Measurements from ENCODE around the gene ZNF853. TPM values are rescaled to one million over a fixed set of nuclear protein-coding genes. Genes with fewer than 3 reads are reported as not detected.
"Not testable (repeated sequence)": the region's sequence is repeated elsewhere in the genome, so short reads cannot be mapped to it uniquely, and the experiment has no call there.

Gene ZNF853
- total RNA-seq, 3 donors from 2014 or later (not counting 1 experiment from before 2014, with no cell fraction given), result 6.5 to 12.0 (median 9.7) TPM

GRCh38 chr7:6631605-6632004, 16.2 kb downstream of the ZNF853 start:
- Mint-ChIP-seq H3K27me3 (ENCODE audit: low read depth in 2 of 2) (no peaks in the 10 kb centered on the region), H3K4me3 (no peak overlapping the region), H3K27ac (no peak overlapping the region), H3K4me1 (peaks cover 0 to 4% of the 10 kb centered on the region in 2 donors), H3K9me3 (no peaks in the 10 kb centered on the region), H3K36me3 (no peaks in the 10 kb centered on the region)
- H3K27me3 ChIP-seq (ENCODE audit: control insufficient read depth, insufficient read depth, low read length), result no peaks in the 10 kb centered on the region
- 86% methylated on average over 7 of the region's 7 CpGs for WGBS (ENCODE audit: insufficient coverage)
- H3K4me1 ChIP-seq (ENCODE audit: control insufficient read depth, insufficient read depth, low read length), result peaks cover 18% of the 10 kb centered on the region
- H3K4me3 ChIP-seq (ENCODE audit: low read length), result no peak overlapping the region
- DNase-seq (no peak), ATAC-seq (no peak)
- H3K36me3 ChIP-seq (ENCODE audit: control insufficient read depth, insufficient read depth, low read length), result no peaks in the 10 kb centered on the region
- intact Hi-C loops (cut with micrococcal nuclease), result no loop called here
- H3K9me3 ChIP-seq (ENCODE audit: control insufficient read depth, insufficient read depth, low read length), result no peaks in the 10 kb centered on the region
- H3K27ac ChIP-seq (ENCODE audit: low read length), result no peak overlapping the region
- no peak for TF ChIP-seq CTCF (IDR thresholded peaks at IDR 0.05)

GRCh38 chr7:6634021-6634420, 18.6 kb downstream of the ZNF853 start:
- no peak for TF ChIP-seq CTCF (IDR thresholded peaks at IDR 0.05)
- Mint-ChIP-seq H3K4me3 (no peak overlapping the region), H3K27ac (no peak overlapping the region), H3K27me3 (ENCODE audit: low read depth in 2 of 2) (no peaks in the 10 kb centered on the region), H3K9me3 (no peaks in the 10 kb centered on the region), H3K36me3 (no peaks in the 10 kb centered on the region), H3K4me1 (peaks cover 7 to 19% of the 10 kb centered on the region in 2 donors)
- intact Hi-C loops (cut with micrococcal nuclease), result no loop called here
- no peaks in the 10 kb centered on the region for H3K36me3 ChIP-seq (ENCODE audit: control insufficient read depth, insufficient read depth, low read length)
- no peak overlapping the region for H3K27ac ChIP-seq (ENCODE audit: low read length)
- peaks cover 33% of the 10 kb centered on the region for H3K4me1 ChIP-seq (ENCODE audit: control insufficient read depth, insufficient read depth, low read length)
- WGBS (ENCODE audit: insufficient coverage), result 93% methylated on average over 7 of the region's 8 CpGs
- no peak overlapping the region for H3K4me3 ChIP-seq (ENCODE audit: low read length)
- H3K9me3 ChIP-seq (ENCODE audit: control insufficient read depth, insufficient read depth, low read length), result no peaks in the 10 kb centered on the region
- ATAC-seq, result no peak
- DNase-seq, result no peak
- H3K27me3 ChIP-seq (ENCODE audit: control insufficient read depth, insufficient read depth, low read length), result no peaks in the 10 kb centered on the region

GRCh38 chr7:6634971-6635370, 19.6 kb downstream of the ZNF853 start:
- H3K27ac Mint-ChIP-seq, result peak overlapping the region in 1 of 2 donors; percentile 27
- H3K4me3 ChIP-seq (ENCODE audit: low read length); H3K9me3 Mint-ChIP-seq; H3K36me3 Mint-ChIP-seq; H3K27me3 ChIP-seq (ENCODE audit: control insufficient read depth, insufficient read depth, low read length); H3K27me3 Mint-ChIP-seq (ENCODE audit: low read depth in 2 of 2); ATAC-seq; DNase-seq; intact Hi-C loops (cut with micrococcal nuclease); H3K36me3 ChIP-seq (ENCODE audit: control insufficient read depth, insufficient read depth, low read length); H3K9me3 ChIP-seq (ENCODE audit: control insufficient read depth, insufficient read depth, low read length): not testable (repeated sequence)
- H3K4me1 Mint-ChIP-seq, result peaks cover 17 to 29% of the 10 kb centered on the region in 2 donors
- 72% methylated on average over 4 of the region's 5 CpGs for WGBS (ENCODE audit: insufficient coverage)
- H3K4me1 ChIP-seq (ENCODE audit: control insufficient read depth, insufficient read depth, low read length), result peaks cover 36% of the 10 kb centered on the region
- peak overlapping the region; percentile 45 for H3K4me3 Mint-ChIP-seq
- peak overlapping the region; percentile 1 for H3K27ac ChIP-seq (ENCODE audit: low read length)

GRCh38 chr7:6636741-6637543, 21.5 kb downstream of the ZNF853 start, which contains the start of gene ZNF316:
Gene ZNF316, plus strand, starts transcription at chr7:6637318. Its CDS starts 5,092 bp downstream, at chr7:6642410.
- no peaks in the 10 kb centered on the region for H3K36me3 Mint-ChIP-seq
- TF ChIP-seq CTCF (IDR thresholded peaks at IDR 0.05), result no peak
- DNase-seq, result peak; percentile 75 to 79
- H3K27ac Mint-ChIP-seq, result peak within 1 kb of the TSS; percentile 56 to 93
- peaks cover 42% of the 10 kb centered on the region for H3K4me1 ChIP-seq (ENCODE audit: control insufficient read depth, insufficient read depth, low read length)
- H3K27me3 ChIP-seq (ENCODE audit: control insufficient read depth, insufficient read depth, low read length), result no peaks in the 10 kb centered on the region
- no peaks in the 10 kb centered on the region for H3K9me3 ChIP-seq (ENCODE audit: control insufficient read depth, insufficient read depth, low read length)
- H3K36me3 ChIP-seq (ENCODE audit: control insufficient read depth, insufficient read depth, low read length), result peaks cover 14% of the 10 kb centered on the region
- peak within 1 kb of the TSS; percentile 52 for H3K4me3 ChIP-seq (ENCODE audit: low read length)
- WGBS (ENCODE audit: insufficient coverage), result 1% methylated on average over 104 of the region's 104 CpGs
- H3K27ac ChIP-seq (ENCODE audit: low read length), result peak within 1 kb of the TSS; percentile 57
- H3K4me3 Mint-ChIP-seq, result peak within 1 kb of the TSS; percentile 85
- peaks cover 20 to 40% of the 10 kb centered on the region in 2 donors for H3K4me1 Mint-ChIP-seq
- intact Hi-C loops (cut with micrococcal nuclease), result loop anchor here (1.0 kb wide), 1 partner anchor 48 kb away; no protein-coding TSS in a partner anchor
- peak; percentile 69 to 84 (median 77) for ATAC-seq
- no peaks in the 10 kb centered on the region for H3K9me3 Mint-ChIP-seq
- H3K27me3 Mint-ChIP-seq (ENCODE audit: low read depth in 2 of 2), result no peaks in the 10 kb centered on the region
